PFSK-1 (cell line): Measurements from ENCODE around the gene EIF5AL1.

Experiments
- POLR2AphosphoS5 ChIP-seq: IDR thresholded peaks from 2 replicates; pipeline ENCODE4 v1.6.1; 2012; ENCODE audit warnings: low read depth, mild to moderate bottlenecking, control low read depth, low read length, moderate library complexity
- REST ChIP-seq, 2 experiments: IDR thresholded peaks; 2 replicates each; pipeline versions ENCODE4 v1.6.1 to v1.8.0; 2011 to 2012; ENCODE audit warnings: low read depth in 2 of 2, low read length in 2 of 2, control low read depth in 1 of 2, inconsistent platforms in 1 of 2, mild to moderate bottlenecking in 1 of 2, moderate library complexity in 1 of 2; ENCODE audit not compliant: insufficient read depth in 1 of 2
- SIN3A ChIP-seq: IDR thresholded peaks from 2 replicates; pipeline ENCODE4 v1.6.1; 2012; ENCODE audit warnings: mild to moderate bottlenecking, low read length, moderate library complexity, borderline replicate concordance; ENCODE audit not compliant: insufficient read depth

GRCh38 chr10:79472449-79472848 is 39.9 kb upstream of the EIF5AL1 start:
- no peak for TF ChIP-seq POLR2AphosphoS5
- TF ChIP-seq SIN3A, result no peak
- no peak for TF ChIP-seq REST (IDR thresholded peaks at IDR 0.05; ENCODE audit: insufficient read depth in 1 of 2, low read depth in 2 of 2, low read length in 2 of 2)
